Mononuclear cell (primary cell): ENCODE results near the gene LTBP1. TPM values are rescaled to one million over a fixed set of nuclear protein-coding genes. Genes with fewer than 3 reads are reported as not detected.

Source experiments
- H3K27me3 ChIP-seq: 2 replicates; pipeline ENCODE4 v1.6.0; 2011; ENCODE audit warnings: low read length, control low read depth; ENCODE audit not compliant: insufficient read depth
- H3K4me1 ChIP-seq: 2 replicates; pipeline ENCODE4 v1.5.1; 2011; ENCODE audit warnings: mild to moderate bottlenecking, low read length, control low read depth; ENCODE audit not compliant: insufficient read depth
- H3K4me3 ChIP-seq: 2 replicates; pipeline ENCODE4 v1.5.1; 2011; ENCODE audit warnings: mild to moderate bottlenecking, low read length, moderate library complexity
- H3K9me3 ChIP-seq: 2 replicates; pipeline ENCODE4 v1.5.1; 2011; ENCODE audit warnings: low read depth, mild to moderate bottlenecking, control low read depth, low read length
- total RNA-seq: library from RNA; depleted of rRNA; stranded (reverse); fragments of >200 nt; gene quantifications from one replicate; pipeline ENCODE4 v1.2.3, GENCODE V29; 2012

Gene LTBP1
- total RNA-seq, 1 donor = 13.6 TPM

DNA sequence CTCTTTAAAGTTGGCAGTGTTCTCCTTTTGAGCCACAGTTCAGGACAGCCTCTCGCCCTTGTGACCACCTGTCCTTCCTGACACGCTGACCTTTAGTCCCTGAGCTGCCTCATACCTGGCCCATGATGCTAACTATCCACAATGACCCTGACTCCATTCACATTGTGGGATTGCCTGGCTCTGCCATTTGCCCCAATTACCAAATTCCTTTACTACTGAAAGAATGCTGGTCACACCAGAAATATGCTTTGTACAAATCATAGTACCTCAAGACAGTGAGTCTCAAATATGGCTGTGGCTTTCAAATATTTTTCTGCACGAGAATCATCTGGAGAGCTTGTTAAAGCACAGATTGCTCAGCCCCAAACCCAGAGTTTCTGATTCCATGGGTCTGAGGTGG, 54.2 kb downstream of the LTBP1 start:
- Histone ChIP-seq H3K4me1 (no peaks in the 10 kb centered on the region), H3K27me3 (no peaks in the 10 kb centered on the region), H3K9me3 (no peaks in the 10 kb centered on the region), H3K4me3 (no peak overlapping the region)

DNA sequence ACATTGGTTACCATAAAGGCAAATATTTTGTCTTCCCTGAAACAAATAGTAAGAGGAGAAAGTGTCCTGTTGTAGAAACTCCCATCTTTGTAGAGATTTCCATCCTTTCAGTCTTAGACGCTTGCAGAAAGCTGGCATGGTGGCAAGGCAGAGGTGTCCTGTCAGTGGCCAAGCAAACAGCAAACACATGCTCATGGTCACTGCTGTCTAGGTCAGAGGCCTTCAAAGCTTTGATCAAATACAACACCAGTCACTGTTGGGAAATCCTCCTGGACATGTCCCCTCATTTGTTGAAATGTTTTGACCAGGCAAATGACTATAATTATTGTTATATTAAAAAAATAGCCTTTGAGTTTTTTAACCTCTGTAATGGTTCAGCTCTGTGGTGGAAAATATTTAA, 55.1 kb downstream of the LTBP1 start:
- H3K4me3 ChIP-seq = no peak overlapping the region
- H3K27me3 ChIP-seq = no peaks in the 10 kb centered on the region
- no peaks in the 10 kb centered on the region for H3K4me1 ChIP-seq
- no peaks in the 10 kb centered on the region for H3K9me3 ChIP-seq

- Histone ChIP-seq H3K4me1 (no peaks in the 10 kb centered on the region), H3K9me3 (no peaks in the 10 kb centered on the region), H3K4me3 (no peak overlapping the region), H3K27me3 (no peaks in the 10 kb centered on the region)
Measured at GRCh38 chr2:33002863-33003262, 56.1 kb downstream of the LTBP1 start.

- no peak overlapping the region for H3K4me3 ChIP-seq
- H3K9me3 ChIP-seq = no peaks in the 10 kb centered on the region
- H3K27me3 ChIP-seq = no peaks in the 10 kb centered on the region
- no peaks in the 10 kb centered on the region for H3K4me1 ChIP-seq
Measured at GRCh38 chr2:33005057-33005456, 58.3 kb downstream of the LTBP1 start.

DNA sequence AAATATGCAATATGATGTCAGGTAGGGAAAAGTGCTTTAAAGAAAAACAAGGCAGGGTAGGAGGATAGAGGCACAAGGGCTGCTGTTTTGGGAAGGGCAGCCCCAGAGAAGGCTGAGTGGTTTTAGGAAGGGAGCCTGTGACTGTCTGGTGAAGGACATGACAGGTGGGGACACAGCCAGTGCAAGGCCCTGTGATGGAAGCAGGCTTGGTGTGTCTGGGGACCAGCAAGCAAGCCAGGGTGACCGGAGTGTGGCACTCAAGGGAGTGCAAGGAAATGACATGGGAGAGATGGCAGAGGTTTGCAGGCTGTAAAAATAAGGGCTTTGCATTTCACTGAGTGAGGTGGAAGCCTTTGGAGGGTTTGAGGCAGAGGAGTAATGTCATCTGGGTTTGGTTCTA, 62.0 kb downstream of the LTBP1 start:
- no peaks in the 10 kb centered on the region for H3K27me3 ChIP-seq
- H3K9me3 ChIP-seq = no peaks in the 10 kb centered on the region
- H3K4me1 ChIP-seq = no peaks in the 10 kb centered on the region
- no peak overlapping the region for H3K4me3 ChIP-seq

DNA sequence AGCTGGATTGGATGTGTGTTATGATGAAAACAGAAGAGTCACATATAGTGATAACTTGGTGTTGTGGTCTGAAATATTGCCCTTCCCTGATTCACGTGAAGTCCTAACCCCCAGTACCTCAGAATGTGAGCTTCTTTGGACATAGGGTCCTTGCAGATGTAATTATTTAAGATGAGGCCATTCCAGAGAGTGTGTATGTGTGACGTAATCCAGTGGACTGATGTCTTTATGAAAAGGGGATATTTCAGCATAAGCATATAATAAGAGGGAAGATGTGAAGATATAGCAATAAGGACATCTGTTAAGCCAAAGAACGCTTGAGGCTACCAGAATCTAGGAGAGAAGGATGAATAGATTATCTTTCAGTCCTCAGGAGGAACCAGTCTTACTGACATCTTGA, 62.5 kb downstream of the LTBP1 start:
- no peaks in the 10 kb centered on the region for H3K27me3 ChIP-seq
- H3K4me3 ChIP-seq = no peak overlapping the region
- no peaks in the 10 kb centered on the region for H3K4me1 ChIP-seq
- H3K9me3 ChIP-seq = no peaks in the 10 kb centered on the region

- Histone ChIP-seq H3K4me1 (no peaks in the 10 kb centered on the region), H3K27me3 (no peaks in the 10 kb centered on the region), H3K4me3 (no peak overlapping the region), H3K9me3 (no peaks in the 10 kb centered on the region)
Measured at GRCh38 chr2:33011373-33011772, 64.6 kb downstream of the LTBP1 start.

DNA sequence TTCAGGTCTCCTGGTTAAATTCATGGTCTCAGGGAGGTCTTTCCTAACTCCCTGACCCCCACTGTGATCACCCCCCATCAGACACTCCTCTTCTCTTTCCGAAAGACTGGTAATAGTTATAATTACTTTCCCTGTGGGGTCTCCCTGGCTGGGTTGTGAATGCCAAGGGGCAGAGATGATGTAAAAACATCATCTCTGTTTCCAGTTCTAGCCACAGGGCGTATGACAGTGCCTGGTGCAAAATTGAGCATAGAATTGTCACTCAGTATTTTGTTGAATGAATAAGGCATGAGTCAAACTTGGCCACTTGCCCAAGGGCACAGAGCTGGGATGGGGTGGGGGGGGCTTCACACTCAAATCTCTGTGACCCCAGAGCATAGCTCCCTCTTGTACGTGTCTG, 65.2 kb downstream of the LTBP1 start:
- no peaks in the 10 kb centered on the region for H3K4me1 ChIP-seq
- H3K9me3 ChIP-seq = no peaks in the 10 kb centered on the region
- no peaks in the 10 kb centered on the region for H3K27me3 ChIP-seq

GRCh38 chr2:33013684-33014110, 66.9 kb downstream of the LTBP1 start:
- Histone ChIP-seq H3K9me3 (no peaks in the 10 kb centered on the region), H3K4me3 (no peak overlapping the region), H3K4me1 (no peaks in the 10 kb centered on the region), H3K27me3 (no peaks in the 10 kb centered on the region)

More for the DNA sequence above, 65.2 kb downstream of the LTBP1 start:
- no peak overlapping the region for H3K4me3 ChIP-seq

DNA sequence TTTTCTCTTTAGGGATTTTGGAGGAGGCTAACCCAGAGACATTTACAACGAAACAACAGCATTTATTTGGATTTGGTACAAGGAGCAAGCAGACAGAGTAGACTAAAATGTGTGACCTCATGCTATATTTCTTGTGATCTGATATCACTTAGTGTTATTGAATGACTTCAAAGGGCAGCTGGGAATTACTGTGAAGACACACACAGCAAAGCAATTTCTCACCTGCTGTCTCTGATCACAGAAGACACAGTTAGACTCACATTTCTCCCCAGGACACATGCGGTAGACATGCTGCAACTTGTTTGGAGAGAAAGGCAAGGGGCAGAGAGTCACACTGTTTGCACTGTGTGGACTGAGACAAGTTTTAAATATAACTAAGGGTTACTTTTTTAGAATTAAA, 67.5 kb downstream of the LTBP1 start:
- Histone ChIP-seq H3K9me3 (no peaks in the 10 kb centered on the region), H3K4me1 (no peaks in the 10 kb centered on the region), H3K4me3 (no peak overlapping the region), H3K27me3 (no peaks in the 10 kb centered on the region)

DNA sequence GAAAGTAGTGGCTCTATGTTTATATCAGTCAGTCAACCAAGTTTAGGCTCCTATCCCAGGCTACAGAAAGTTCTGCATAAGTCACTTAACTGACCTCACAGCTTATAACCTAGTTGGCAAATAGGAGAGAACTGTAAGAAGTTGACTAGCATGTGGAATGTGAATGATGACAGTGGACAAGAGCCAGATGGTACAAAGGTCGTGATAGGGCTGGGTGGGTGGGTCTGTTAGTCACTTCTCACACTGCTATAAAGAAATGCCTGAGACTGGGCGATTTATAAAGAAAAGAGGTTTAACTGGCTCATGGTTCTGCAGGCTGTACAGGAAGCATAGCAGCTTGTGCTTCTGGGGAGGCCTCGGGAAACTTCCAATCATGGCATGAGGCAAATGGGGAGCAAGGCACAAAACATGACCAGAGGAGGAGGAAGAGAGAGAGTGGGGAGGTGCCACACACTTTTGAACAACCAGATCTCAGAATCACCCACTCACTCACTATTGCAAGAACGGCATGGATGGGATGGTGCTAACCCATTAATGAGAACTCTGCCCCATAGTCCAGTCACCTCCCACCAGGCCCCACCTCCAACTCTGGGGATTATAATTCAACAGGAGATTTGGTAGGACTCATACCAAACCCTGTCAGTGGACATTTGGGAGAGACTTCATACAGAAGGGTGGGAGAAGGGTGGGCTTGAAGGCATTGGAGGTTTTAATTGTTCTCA, 68.8 kb downstream of the LTBP1 start:
- no peaks in the 10 kb centered on the region for H3K9me3 ChIP-seq
- no peak overlapping the region for H3K4me3 ChIP-seq
- no peaks in the 10 kb centered on the region for H3K4me1 ChIP-seq
- H3K27me3 ChIP-seq = no peaks in the 10 kb centered on the region

DNA sequence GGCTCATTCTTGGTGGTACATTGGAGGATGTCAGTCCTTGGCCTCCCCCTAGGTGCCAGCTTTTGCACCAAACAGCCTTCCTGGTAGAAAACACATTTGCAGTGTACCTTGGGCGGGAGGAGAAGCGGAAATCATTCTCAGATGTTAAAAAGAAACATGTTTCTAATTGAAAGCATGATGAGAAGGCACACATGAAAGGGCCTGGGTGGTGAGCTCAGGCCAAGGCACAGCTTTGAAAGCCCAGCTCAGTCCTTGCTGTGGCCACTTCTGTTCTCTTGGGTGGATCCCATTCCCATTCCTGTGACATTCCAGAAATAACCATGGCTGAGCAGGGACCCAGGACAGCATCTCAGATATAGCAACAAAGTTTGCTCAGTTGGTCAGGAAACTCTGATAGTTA, 71.5 kb downstream of the LTBP1 start:
- Histone ChIP-seq H3K4me1 (no peaks in the 10 kb centered on the region), H3K27me3 (peaks cover 7% of the 10 kb centered on the region), H3K9me3 (no peaks in the 10 kb centered on the region), H3K4me3 (no peak overlapping the region)

DNA sequence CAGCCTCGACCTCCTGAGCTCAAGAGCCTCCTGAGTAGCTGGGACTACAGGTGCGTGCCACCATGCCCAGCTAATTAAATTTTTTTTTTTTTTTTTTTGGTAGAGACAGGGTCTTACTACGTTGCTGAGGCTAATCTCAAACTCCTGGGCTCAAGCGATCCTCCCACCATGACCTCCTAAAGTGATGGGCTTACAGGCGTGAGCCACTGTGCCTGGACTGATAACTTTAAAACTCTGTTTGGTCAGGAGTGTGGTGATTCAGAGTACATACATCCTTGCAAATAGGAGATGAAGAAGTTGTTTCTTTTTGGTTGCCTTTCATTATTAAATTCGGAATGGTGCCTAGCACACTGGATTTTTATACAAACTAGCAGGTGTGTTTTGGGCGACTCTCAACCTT, 73.0 kb downstream of the LTBP1 start:
- no peak overlapping the region for H3K4me3 ChIP-seq
- no peaks in the 10 kb centered on the region for H3K9me3 ChIP-seq
- H3K4me1 ChIP-seq = no peaks in the 10 kb centered on the region
- H3K27me3 ChIP-seq = peaks cover 11% of the 10 kb centered on the region

DNA sequence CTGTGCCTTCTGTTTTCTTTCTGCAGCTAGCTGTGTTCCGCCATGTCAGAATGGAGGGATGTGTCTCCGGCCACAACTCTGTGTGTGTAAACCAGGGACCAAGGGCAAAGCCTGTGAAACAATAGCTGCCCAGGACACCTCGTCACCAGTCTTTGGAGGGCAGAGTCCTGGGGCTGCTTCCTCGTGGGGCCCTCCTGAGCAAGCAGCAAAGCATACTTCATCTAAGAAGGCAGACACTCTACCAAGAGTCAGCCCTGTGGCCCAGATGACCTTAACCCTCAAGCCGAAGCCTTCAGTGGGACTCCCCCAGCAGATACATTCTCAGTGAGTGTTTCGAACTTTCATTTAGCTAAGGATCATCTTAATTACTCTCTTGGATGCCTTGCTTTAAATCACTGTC, 74.1 kb downstream of the LTBP1 start:
- Histone ChIP-seq H3K4me3 (no peak overlapping the region), H3K27me3 (peaks cover 11% of the 10 kb centered on the region), H3K9me3 (no peaks in the 10 kb centered on the region), H3K4me1 (no peaks in the 10 kb centered on the region)

- Histone ChIP-seq H3K9me3 (no peaks in the 10 kb centered on the region), H3K4me1 (no peaks in the 10 kb centered on the region), H3K27me3 (peaks cover 11% of the 10 kb centered on the region), H3K4me3 (no peak overlapping the region)
Measured at GRCh38 chr2:33021542-33022227, 74.9 kb downstream of the LTBP1 start.
